ENCODE results near the gene PACS1.

DNA sequence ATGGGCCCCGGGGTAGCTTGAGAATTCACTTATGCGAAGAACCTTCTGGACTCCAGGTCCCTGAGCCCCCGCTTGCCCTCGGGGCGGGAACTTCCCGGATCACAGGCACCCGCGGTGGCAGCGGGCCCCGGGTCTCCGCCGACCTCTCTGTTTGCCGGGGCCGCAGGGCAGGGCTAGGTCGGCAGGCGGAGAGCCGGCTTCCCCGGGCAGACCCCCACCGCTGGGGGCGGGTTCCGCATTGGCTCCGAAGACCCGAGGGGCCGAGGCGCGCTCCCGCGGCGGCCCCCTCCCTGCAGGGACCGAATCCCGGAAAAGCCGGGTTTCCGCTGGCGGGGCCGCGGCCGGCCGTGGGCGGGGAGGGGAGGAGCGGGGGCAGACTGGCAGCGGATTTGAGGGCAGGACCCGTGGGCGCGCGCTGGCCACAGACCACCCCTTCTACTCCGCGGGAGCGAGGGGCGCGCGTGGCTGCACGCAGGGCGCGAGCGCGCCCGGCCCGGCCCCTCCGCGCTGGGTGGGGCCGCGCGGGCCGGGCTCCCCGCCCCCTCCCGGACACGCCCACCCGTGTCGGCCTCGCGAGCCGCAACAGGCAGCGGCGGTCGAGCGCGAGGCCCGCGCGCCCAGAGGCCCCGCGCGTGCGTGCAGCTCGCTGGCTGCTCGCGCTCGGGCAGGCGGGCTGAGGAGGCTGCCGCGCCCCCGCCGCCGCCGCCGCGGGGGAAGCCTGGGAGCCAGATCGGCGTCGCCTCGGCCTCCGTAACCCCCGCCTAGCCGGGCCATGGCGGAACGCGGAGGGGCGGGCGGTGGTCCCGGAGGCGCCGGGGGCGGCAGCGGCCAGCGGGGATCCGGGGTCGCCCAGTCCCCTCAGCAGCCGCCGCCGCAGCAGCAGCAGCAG is at the start of gene PACS1:
- TF ChIP-seq CTCF (IDR thresholded peaks at IDR 0.05; ENCODE audit: insufficient read depth, low read depth, low read length) (no peak), EZH2 (IDR thresholded peaks at IDR 0.05; ENCODE audit: insufficient read depth, low read length) (no peak)

Measured in astrocyte (in vitro differentiated cells and primary cell).